ENCODE results near the gene ADI1.

- TF ChIP-seq POLR2AphosphoS5 (IDR thresholded peaks at IDR 0.05) = no peak
- TF ChIP-seq POLR2A (IDR thresholded peaks at IDR 0.05) = no peak
Observed at GRCh38 chr2:3529316-3530025, 10.1 kb upstream of the ADI1 start.

Data from gastroesophageal sphincter (tissue), 2 donors.